HG02885 (cell line): ENCODE results near the gene ZNF607.
A peak's percentile ranks its signal among the peaks of the same experiment; 100 is the strongest.

Source experiments
- ATAC-seq: cut with Tn5 transposase; IDR thresholded peaks from one replicate; pipeline ENCODE4 v1.9.1; 2021; ENCODE audit warnings: mild to moderate bottlenecking; ENCODE audit not compliant: unreplicated experiment, poor library complexity

The ZNF607 gene

GRCh38 chr19:37654629-37655300, 64.8 kb downstream of the ZNF607 start:
- peak; percentile 48 for ATAC-seq

GRCh38 chr19:37654118-37654517, 65.4 kb downstream of the ZNF607 start:
- ATAC-seq = no peak
